Left lung (tissue), 10 donors: ENCODE data around the gene IZUMO1. TPM values are rescaled to one million over a fixed set of nuclear protein-coding genes. Genes with fewer than 3 reads are reported as not detected.
A peak's percentile ranks its signal among the peaks of the same experiment; 100 is the strongest.

Source experiments
- ATAC-seq: fragments of 200-7000 bp; cut with Tn5 transposase; one replicate; pipeline ENCODE4 v1.9.1; 2020; ENCODE audit warnings: moderate library complexity
- DNase-seq, 4 donors: peaks; one replicate each; pipeline ENCODE4 v3.0.0-alpha.2; 2013 to 2020
- H3K27ac ChIP-seq, 2 donors: fragments of 200-600 bp; sonication (generic) in 1 of 2; one replicate each; pipeline versions ENCODE4 v1.5.0 to v1.8.0; 2020 to 2021
- H3K27me3 ChIP-seq, 2 donors: fragments of 200-600 bp; sonication (generic) in 1 of 2; one replicate each; pipeline versions ENCODE4 v1.5.0 to v1.8.0; 2020 to 2021
- H3K36me3 ChIP-seq, 2 donors: fragments of 200-600 bp; sonication (generic) in 1 of 2; one replicate each; pipeline versions ENCODE4 v1.5.0 to v1.8.0; 2020 to 2021
- H3K4me1 ChIP-seq, 2 donors: fragments of 200-600 bp; one replicate each; pipeline ENCODE4 v1.8.0; 2021
- H3K4me3 ChIP-seq, 2 donors: fragments of 200-600 bp; sonication (generic) in 1 of 2; one replicate each; pipeline versions ENCODE4 v1.5.0 to v1.8.0; 2020 to 2021; ENCODE audit warnings: mild to moderate bottlenecking in 1 of 2
- H3K9me3 ChIP-seq, 2 donors: fragments of 200-600 bp; sonication (generic) in 1 of 2; one replicate each; pipeline versions ENCODE4 v1.5.0 to v1.8.0; 2020 to 2021
- intact Hi-C, 2 donors: fragments of 100-400 bp; cut with DNase I; formaldehyde crosslinking; loops; one replicate each; pipeline versions ENCODE4 v1.11.2 to v1.14.2; 2022
- polyA plus RNA-seq, 6 donors: library from polyadenylated mRNA; unstranded; fragments of 120-200 nt; gene quantifications; one replicate each; pipeline ENCODE4 v1.2.1, GENCODE V29; 2013; ENCODE audit not compliant: insufficient read length in 6 of 6
- total RNA-seq, 2 donors: library from RNA; stranded (reverse); fragmentation: NEBNext Ultra II Directional; extraction: Animal tissue kit (Norgen Biotek cat#: 25700); gene quantifications; one replicate each; pipeline ENCODE4 v1.2.1, GENCODE V29; 2021
- TF ChIP-seq, protein P1 (sequence below), 2 donors: fragments of 200-600 bp; sonication (generic) in 1 of 2; IDR thresholded peaks; one replicate each; pipeline versions ENCODE4 v1.5.0 to v1.8.0; 2021; ENCODE audit warnings: antibody characterized with exemption in 2 of 2
- donor health status: DM: no; HTN: yes; CAD: no.
- donor health status: DM: no; HTN: no; CAD: no.

The IZUMO1 gene
- total and polyA plus RNA-seq, 8 donors: 0.96 to 3.6 (median 1.6) TPM

GRCh38 chr19:48724796-48725753 lies 21.6 kb downstream of the IZUMO1 start:
- peak overlapping the region; percentile 78 to 83 for H3K27ac ChIP-seq
- TF ChIP-seq, protein P1, sequence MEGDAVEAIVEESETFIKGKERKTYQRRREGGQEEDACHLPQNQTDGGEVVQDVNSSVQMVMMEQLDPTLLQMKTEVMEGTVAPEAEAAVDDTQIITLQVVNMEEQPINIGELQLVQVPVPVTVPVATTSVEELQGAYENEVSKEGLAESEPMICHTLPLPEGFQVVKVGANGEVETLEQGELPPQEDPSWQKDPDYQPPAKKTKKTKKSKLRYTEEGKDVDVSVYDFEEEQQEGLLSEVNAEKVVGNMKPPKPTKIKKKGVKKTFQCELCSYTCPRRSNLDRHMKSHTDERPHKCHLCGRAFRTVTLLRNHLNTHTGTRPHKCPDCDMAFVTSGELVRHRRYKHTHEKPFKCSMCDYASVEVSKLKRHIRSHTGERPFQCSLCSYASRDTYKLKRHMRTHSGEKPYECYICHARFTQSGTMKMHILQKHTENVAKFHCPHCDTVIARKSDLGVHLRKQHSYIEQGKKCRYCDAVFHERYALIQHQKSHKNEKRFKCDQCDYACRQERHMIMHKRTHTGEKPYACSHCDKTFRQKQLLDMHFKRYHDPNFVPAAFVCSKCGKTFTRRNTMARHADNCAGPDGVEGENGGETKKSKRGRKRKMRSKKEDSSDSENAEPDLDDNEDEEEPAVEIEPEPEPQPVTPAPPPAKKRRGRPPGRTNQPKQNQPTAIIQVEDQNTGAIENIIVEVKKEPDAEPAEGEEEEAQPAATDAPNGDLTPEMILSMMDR (IDR thresholded peaks at IDR 0.05): no peak
- H3K27me3 ChIP-seq: no peaks in the 10 kb centered on the region
- H3K36me3 ChIP-seq: peaks cover 0 to 8% of the 10 kb centered on the region in 2 donors
- no peak overlapping the region for H3K4me3 ChIP-seq
- ATAC-seq (peak; percentile 10), DNase-seq (peak in 2 of 4 donors; percentile 70 to 85)
- intact Hi-C loops: no loop called here
- peaks cover 0 to 23% of the 10 kb centered on the region in 2 donors for H3K9me3 ChIP-seq
- H3K4me1 ChIP-seq: peaks cover 5 to 46% of the 10 kb centered on the region in 2 donors

GRCh38 chr19:48722196-48722708 lies 24.5 kb downstream of the IZUMO1 start:
- Histone ChIP-seq H3K27me3 (no peaks in the 10 kb centered on the region), H3K4me1 (peaks cover 5 to 50% of the 10 kb centered on the region in 2 donors), H3K36me3 (peaks cover 0 to 8% of the 10 kb centered on the region in 2 donors), H3K27ac (no peak overlapping the region), H3K4me3 (no peak overlapping the region), H3K9me3 (peaks cover 0 to 23% of the 10 kb centered on the region in 2 donors)
- ATAC-seq: no peak
- TF ChIP-seq, protein P1 (IDR thresholded peaks at IDR 0.05): no peak
- intact Hi-C loops: no loop called here
- no peak for DNase-seq

- intact Hi-C loops: no loop called here
- peak; percentile 94 for ATAC-seq
- H3K4me3 ChIP-seq: peak overlapping the region; percentile 41
- peak; percentile 93 to 99 (median 99) for DNase-seq
- peaks cover 7 to 44% of the 10 kb centered on the region in 2 donors for H3K4me1 ChIP-seq
- peak overlapping the region; percentile 75 for H3K27ac ChIP-seq
- TF ChIP-seq, protein P1 (IDR thresholded peaks at IDR 0.05): no peak
- no peaks in the 10 kb centered on the region for H3K36me3 ChIP-seq
- H3K9me3 ChIP-seq: peaks cover 0 to 10% of the 10 kb centered on the region in 2 donors
- H3K27me3 ChIP-seq: no peaks in the 10 kb centered on the region
Measured at GRCh38 chr19:48720613-48721296, 26.0 kb downstream of the IZUMO1 start.

DNA sequence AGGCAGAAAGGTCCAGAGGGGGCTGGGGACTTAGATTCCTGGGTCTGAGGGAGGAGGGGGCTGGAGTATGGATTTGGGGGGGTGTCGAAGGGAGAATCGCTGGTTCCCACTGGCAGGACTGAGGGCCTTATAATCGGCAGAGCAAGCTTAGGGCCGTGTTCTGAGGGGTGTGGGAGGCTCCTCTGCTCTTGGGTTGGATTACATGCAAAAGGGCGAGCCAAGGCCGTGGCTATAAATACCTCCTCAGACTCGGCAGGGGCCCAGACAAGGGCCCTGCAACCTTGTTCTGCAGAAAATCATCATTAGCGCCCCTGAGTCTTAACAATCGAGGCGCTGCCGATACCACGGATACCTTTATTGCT lies 26.5 kb downstream of the IZUMO1 start:
- H3K4me3 ChIP-seq: no peak overlapping the region
- H3K27me3 ChIP-seq: no peaks in the 10 kb centered on the region
- H3K9me3 ChIP-seq: peaks cover 0 to 6% of the 10 kb centered on the region in 2 donors
- DNase-seq (no peak), ATAC-seq (no peak)
- intact Hi-C loops: no loop called here
- TF ChIP-seq, protein P1 (IDR thresholded peaks at IDR 0.05): no peak
- H3K4me1 ChIP-seq: peaks cover 7 to 43% of the 10 kb centered on the region in 2 donors
- H3K27ac ChIP-seq: peak overlapping the region in 1 of 2 donors; percentile 75
- H3K36me3 ChIP-seq: no peaks in the 10 kb centered on the region
